ENCODE data around the gene SUN2. TPM values are rescaled to one million over a fixed set of nuclear protein-coding genes. Genes with fewer than 3 reads are reported as not detected.
A peak's percentile ranks its signal among the peaks of the same experiment; 100 is the strongest.

The SUN2 gene
- total RNA-seq, 2 donors from 2014 or later, result 106 to 123 TPM

DNA sequence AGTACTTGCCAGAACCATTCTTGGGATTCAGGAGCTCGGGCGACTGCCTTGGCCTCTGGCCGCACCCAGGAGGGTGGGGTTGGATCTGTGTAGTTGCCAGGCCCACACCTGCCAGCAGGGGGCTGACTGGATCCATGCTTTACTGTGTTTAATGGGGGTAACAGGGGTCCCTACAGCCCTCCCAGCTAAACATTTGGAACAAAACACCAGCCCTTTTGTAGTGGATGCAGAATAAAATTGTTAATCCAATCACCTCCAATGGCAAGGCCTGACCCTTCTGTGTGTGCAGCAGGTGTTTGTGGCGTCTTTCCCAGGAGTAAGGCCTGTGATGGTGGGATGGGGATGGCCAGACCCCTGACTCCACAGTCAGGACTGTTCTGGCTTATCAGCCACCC, 22.5 kb downstream of the SUN2 start:
- no peak overlapping the region for H3K4me3 ChIP-seq
- H3K27ac ChIP-seq, result no peak overlapping the region
- TF ChIP-seq, protein P1, sequence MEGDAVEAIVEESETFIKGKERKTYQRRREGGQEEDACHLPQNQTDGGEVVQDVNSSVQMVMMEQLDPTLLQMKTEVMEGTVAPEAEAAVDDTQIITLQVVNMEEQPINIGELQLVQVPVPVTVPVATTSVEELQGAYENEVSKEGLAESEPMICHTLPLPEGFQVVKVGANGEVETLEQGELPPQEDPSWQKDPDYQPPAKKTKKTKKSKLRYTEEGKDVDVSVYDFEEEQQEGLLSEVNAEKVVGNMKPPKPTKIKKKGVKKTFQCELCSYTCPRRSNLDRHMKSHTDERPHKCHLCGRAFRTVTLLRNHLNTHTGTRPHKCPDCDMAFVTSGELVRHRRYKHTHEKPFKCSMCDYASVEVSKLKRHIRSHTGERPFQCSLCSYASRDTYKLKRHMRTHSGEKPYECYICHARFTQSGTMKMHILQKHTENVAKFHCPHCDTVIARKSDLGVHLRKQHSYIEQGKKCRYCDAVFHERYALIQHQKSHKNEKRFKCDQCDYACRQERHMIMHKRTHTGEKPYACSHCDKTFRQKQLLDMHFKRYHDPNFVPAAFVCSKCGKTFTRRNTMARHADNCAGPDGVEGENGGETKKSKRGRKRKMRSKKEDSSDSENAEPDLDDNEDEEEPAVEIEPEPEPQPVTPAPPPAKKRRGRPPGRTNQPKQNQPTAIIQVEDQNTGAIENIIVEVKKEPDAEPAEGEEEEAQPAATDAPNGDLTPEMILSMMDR (IDR thresholded peaks at IDR 0.05), result peak; percentile 77
- intact Hi-C loops (cut with DNase I), result loop anchor here (2.0 kb wide), 1 partner anchor 33 kb away; no protein-coding TSS in a partner anchor
- no peak overlapping the region for H3K9ac ChIP-seq (ENCODE audit: low read depth in 2 of 2, low read length in 2 of 2)
- no peaks in the 10 kb centered on the region for H3K4me1 ChIP-seq
- peak; percentile 76 for DNase-seq
- peaks cover 26% of the 10 kb centered on the region for H3K36me3 ChIP-seq
- no peaks in the 10 kb centered on the region for H3K9me3 ChIP-seq
- H3K27me3 ChIP-seq, result no peaks in the 10 kb centered on the region

DNA sequence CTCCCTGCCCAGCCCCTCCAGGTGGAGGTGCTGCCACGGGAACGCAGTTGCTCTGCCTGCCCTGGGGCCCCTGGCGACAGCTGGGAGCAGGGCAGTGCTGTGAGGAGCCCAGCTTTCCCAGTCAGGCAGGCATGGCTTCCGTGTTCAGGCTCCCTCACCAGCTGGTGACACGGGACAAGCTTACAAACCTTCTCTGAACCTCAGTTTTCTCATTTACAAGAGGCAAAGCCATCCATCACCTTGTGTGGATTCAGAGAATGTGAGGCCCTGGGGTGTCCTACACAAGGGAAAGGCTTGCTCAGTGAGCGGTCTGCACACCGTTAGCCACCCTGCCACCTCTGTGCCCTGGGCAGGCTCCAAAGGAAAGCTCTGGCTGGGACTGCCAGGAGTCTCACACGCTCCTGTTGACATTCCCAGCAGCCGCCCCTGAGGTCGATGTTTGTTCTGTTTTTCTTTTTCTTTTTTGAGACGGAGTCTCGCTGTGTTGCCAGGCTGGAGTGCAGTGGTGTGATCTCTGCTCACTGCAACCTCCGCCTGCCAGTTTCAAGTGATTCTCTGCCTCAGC, 23.5 kb downstream of the SUN2 start:
- Histone ChIP-seq H3K4me1 (no peaks in the 10 kb centered on the region), H3K27ac (no peak overlapping the region), H3K9ac (ENCODE audit: low read depth in 2 of 2, low read length in 2 of 2) (no peak overlapping the region), H3K36me3 (peaks cover 30% of the 10 kb centered on the region), H3K9me3 (no peaks in the 10 kb centered on the region), H3K27me3 (no peaks in the 10 kb centered on the region), H3K4me3 (no peak overlapping the region)
- no peak for DNase-seq
- TF ChIP-seq, protein P1 (IDR thresholded peaks at IDR 0.05), result no peak
- intact Hi-C loops (cut with DNase I), result loop anchor here (2.0 kb wide), 1 partner anchor 34 kb away; no protein-coding TSS in a partner anchor

DNA sequence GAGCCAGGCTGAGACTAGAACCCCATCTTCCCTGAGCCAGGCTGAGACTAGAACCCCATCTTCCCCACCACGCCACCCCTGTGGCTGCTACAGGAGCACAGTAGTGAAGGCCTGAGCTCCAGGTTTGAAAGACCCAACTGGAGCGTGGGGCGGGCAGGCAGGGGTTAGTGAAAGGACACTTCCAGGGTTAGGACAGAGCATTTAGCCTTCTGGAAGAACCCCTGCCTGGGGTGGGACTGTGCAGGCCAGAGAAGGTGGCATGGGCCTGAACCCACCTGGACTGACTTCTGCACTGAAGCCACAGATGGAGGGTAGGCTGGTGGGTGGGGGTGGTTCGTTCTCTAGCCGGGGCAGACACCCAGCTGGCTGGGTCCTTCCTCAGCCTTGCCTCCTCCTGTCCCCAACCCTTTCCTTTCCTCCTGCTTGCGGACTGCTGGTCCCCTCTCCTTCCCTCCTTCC, 24.1 kb downstream of the SUN2 start:
- H3K27ac ChIP-seq, result no peak overlapping the region
- H3K36me3 ChIP-seq, result peaks cover 35% of the 10 kb centered on the region

DNA sequence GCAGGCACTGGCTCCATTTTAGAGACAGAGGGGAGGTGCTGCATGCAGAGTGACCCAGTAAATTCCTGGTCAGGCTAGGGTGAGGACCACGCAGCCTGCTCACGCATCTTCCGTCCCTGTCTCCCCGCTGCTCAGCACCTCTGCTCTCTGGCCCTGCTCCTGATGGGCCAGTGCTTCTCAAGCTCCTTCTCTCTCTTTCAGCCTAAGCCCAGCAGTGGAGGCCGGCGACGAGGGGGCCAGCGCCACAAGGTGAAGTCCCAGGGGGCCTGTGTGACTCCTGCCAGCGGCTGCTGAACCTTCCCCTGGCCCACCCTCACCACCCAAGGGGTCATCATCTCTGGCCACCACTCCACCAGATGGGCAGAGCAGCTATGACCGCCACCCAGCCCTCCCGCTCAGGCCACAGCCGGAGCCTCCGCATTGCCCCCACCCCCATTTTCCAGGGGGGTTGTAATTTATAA, 25.4 kb downstream of the SUN2 start:
- H3K27me3 ChIP-seq, result no peaks in the 10 kb centered on the region
- H3K4me3 ChIP-seq, result no peak overlapping the region
- H3K9me3 ChIP-seq, result no peaks in the 10 kb centered on the region
- DNase-seq, result no peak
- H3K27ac ChIP-seq, result no peak overlapping the region
- TF ChIP-seq, protein P1 (IDR thresholded peaks at IDR 0.05), result no peak
- intact Hi-C loops (cut with DNase I), result no loop called here
- H3K36me3 ChIP-seq, result peaks cover 44% of the 10 kb centered on the region
- H3K4me1 ChIP-seq, result no peaks in the 10 kb centered on the region
- no peak overlapping the region for H3K9ac ChIP-seq (ENCODE audit: low read depth in 2 of 2, low read length in 2 of 2)

More for the DNA sequence above, 24.1 kb downstream of the SUN2 start:
- Histone ChIP-seq H3K4me3 (no peak overlapping the region), H3K27me3 (no peaks in the 10 kb centered on the region), H3K9ac (ENCODE audit: low read depth in 2 of 2, low read length in 2 of 2) (no peak overlapping the region), H3K9me3 (no peaks in the 10 kb centered on the region), H3K4me1 (no peaks in the 10 kb centered on the region)
- TF ChIP-seq, protein P1 (IDR thresholded peaks at IDR 0.05), result no peak
- DNase-seq, result no peak
- intact Hi-C loops (cut with DNase I), result loop anchor here (2.0 kb wide), 1 partner anchor 35 kb away; no protein-coding TSS in a partner anchor

DNA sequence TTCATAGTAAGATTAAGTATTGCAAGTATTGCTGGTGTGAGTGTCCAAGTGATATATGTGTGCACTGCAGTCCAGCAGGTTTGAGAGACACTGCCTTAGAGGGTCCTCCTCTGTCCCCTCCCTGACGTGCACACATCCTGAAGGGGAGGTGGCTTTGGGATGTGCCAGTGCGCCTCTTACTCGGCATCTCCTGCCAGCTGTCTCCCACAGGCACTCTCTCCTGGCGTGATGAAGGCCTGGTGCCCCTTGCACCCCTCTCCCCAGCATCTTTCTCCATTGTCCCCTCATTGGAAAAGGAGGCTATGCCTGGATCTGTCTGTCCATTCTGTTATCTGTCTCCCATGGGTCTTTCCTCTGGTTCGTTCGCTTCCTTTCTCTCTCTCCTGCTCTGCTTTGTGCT, 25.9 kb downstream of the SUN2 start:
- H3K9ac ChIP-seq (ENCODE audit: low read depth in 2 of 2, low read length in 2 of 2), result no peak overlapping the region
- DNase-seq, result no peak
- H3K27me3 ChIP-seq, result no peaks in the 10 kb centered on the region
- H3K4me1 ChIP-seq, result no peaks in the 10 kb centered on the region
- H3K4me3 ChIP-seq, result no peak overlapping the region
- intact Hi-C loops (cut with DNase I), result no loop called here
- TF ChIP-seq, protein P1 (IDR thresholded peaks at IDR 0.05), result no peak
- H3K36me3 ChIP-seq, result peaks cover 49% of the 10 kb centered on the region
- no peak overlapping the region for H3K27ac ChIP-seq
- no peaks in the 10 kb centered on the region for H3K9me3 ChIP-seq
